Measurements from ENCODE around the gene FAM149B1.
"Not testable (repeated sequence)": the region's sequence is repeated elsewhere in the genome, so short reads cannot be mapped to it uniquely, and the experiment has no call there.

The FAM149B1 gene

DNA sequence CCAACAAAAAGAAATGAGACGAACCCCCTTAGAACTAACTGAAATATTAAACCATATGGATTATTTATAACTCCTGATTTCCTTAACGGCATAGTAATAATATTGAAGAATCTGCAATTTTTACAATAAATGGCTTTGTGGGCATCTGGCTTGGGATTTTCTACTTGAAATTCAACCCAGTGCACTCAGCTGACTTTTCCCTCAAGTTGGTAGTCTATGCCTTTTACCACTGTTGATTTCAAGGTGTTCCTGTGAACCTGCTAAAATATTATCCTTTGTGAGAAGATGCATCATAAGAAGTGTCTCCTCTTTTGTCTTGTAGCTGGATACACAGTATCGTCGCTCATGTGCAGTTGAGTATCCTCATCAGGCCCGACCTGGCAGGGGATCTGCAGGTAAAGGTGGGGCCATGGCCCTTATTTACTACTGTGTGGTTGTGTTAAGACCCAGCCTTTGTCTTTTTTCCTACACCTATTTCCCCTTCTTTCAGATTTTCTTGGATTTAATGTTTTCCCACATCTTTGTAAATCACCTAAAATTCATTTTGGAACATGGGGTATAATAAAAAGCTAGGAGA is 71.2 kb downstream of the FAM149B1 start:
- DNase-seq, result no peak

DNA sequence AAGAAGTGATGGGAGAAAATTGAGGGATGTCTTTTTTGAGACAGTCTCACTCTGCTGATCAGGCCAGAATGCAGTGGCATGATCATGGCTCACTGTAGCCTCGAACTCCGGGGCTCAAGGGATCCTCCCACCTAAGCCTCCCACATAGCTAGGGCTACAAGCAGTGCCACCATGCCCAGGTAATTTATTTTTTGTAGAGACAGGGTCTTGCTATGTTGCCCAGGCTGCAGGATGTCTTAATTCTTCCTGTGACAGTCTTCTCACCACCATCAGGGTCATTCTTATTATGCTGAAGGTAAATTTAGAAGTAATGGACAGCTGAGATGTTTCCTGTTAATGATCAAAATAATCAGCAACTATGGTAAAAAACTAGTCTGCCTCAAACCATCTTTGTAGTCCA is 72.0 kb downstream of the FAM149B1 start:
- DNase-seq, result no peak

DNA sequence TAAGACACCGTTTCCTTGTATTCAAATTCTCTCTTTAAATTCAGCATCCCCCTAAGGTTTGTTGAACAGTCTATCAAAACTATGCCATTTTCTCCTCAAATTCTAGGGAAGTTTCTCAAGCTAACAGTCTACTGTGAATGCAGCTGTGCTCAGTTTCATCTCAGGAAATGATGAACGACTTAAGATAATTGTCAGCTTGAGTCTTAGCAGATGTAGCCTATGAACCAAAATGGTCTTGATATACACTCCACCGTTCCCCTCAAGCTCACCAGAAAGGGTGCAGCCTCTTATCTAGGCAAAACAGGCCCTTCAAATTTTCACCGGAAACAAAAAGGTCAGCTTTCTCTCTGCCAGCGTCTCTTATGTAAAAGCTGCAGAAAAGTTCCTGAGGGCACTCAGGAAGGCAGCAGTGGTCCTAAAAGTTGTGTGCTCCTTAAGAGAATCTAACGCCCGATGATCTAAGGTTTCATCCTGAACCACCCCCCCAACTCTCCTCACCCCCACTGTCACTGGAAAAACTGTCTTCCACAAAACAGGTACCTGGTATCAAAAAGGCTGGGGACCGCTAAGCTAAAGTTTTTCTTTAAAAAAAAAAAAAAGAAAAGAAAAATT is 77.1 kb downstream of the FAM149B1 start:
- DNase-seq, result no peak

DNA sequence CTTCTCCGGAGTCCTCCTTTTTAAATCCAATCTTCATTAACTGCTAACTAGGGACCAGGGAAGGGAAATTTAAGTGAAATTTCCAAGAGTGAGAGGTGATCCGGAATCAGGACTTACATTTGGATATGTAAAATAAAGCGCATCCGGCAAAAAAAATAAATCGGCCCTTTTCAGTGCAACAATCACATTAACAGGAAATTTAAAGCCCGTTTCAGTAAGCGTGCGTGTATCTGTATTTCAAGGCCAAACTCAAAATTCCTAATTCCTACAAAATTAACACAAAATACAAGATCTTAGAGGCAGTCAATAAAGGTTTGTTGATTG is 78.4 kb downstream of the FAM149B1 start:
- no peak for DNase-seq

DNA sequence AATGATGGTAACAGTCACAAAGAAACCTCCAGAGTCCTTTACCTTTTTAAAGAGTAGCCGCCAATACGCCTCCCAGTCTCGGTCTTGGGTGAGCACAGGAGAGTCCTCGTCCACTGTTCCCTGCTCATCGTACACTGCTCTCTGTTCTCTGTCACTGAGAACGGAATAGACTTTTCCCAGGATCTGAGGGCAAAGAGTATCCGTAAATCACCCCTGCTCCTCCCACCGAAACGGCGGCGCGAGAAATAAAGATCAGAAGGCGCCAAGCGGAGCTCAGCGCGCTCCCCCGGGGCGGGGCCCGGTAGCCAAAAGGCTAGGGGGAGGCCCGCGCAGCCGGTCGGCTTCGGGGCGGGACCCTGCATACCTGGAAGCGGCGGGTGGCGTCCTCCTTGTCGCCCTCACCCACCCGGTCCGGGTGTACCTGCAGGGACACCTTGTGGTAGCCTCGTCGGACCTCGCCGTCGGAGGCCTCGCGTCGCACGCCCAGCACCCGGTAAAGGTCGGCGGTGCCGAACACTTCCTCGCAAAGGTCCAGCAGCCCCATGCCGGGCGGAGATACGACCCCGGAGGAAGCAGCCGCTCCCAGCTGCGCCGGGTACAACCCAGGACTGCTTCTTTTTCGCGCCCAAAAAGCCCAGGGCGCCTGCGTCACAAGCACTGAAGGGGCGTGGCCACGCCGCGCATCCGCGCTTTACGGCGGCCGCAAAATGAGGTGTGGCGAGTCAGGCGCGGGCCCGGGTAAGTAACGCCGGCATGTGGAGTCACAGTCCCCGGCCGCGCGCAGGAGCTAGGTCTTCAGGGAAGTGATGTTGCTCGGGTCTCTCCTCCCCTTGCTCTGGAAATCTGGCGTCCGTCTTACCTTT is 79.0 kb downstream of the FAM149B1 start, which contains the start of gene DNAJC9:
DNAJC9 (minus strand) TSS at position 610 of the 863 bp plus-strand sequence; CDS start at position 544, 66 bp downstream.
- peak; percentile 90 for DNase-seq

DNA sequence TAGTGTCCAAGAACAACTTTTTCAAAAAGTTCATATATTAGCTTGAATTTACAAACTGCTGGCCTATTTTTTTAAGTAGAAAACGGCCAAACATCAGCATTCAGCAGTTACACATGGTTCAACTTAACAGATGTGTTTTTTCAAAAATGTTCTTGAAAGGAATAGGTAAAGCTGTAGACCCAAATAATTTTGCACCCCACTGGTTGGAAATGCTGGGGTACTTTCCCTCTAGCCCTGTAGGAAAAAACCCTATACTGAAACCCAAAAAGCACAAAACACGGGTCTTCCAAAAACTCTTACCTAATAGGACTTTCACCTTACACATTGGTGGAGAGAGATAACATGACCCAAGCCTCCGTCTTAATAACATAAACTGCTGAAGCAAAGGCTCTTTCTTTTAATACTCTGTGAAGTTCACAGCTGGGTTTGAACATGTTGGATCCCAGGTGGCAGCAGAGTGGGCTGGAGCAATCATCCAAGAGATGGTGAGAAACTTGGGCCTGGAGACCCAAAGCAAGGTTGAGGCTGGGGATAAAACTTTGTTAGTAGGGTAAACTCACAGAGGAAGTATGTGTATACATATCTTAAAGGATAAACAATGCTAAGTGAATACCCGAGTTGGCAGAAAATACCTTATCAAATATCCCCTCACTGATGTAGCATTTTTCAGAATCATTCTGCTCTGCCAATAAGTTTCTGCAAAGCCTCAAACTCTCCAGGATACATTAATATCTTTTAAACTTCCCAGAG is 79.8 kb downstream of the FAM149B1 start:
- DNase-seq, result no peak

DNA sequence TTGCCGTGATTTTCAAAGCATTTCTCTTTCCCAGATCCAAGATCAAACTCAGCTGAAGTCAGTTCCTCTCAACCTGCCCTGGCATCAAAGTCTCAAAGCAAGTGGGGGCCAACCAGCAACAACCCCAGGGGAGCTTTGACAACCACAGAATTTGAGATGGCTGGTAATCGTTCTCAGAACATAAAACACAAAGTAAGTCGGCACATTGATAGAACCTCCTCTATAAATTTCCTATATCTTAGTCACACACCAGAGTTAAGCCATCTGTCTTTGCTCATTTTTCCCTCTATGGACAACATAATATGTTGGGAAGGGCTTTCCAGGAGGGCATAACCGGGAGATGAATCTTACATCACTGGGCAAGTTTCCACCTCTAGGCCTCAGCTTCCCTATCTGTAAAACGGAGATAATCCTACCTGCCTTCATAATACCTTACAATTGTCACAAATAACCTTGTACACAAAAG is 80.4 kb downstream of the FAM149B1 start:
- no peak for DNase-seq

DNA sequence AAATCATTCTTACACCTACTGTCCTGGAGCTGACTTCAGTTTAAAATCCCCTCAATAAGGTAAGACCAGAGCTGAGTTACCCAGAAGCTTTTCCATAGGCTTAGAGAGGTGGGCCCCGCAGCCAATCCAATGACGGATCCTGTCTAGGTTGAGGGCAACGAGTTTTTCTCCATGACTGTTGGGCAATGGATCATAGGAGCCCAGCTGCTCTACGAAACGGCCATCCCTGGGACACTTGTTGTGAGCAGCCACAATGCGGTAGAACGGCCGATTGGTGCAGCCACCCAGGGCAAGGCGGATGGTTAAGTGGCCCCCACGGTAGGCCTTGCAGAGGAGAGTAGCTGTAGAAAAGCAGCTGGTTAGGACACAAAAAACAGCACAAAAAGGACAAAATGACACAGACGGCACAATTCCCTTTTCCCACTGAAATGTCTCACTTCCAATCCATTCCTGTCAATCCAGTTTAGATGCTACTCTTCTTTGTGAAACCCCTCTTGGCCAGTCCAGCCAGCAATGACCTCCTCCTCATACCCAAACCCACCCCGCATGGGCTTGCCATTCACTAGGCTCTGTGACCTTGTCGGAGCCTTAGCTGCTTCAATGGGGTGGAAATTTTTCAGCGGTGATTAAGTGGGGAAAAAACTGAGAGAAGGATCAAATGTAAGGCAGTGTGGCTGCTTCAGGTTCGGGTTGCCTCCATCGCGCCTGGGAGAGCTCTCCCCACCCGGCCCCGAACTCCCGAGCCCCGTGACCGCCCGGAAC is 83.9 kb downstream of the FAM149B1 start:
- no peak for DNase-seq

DNA sequence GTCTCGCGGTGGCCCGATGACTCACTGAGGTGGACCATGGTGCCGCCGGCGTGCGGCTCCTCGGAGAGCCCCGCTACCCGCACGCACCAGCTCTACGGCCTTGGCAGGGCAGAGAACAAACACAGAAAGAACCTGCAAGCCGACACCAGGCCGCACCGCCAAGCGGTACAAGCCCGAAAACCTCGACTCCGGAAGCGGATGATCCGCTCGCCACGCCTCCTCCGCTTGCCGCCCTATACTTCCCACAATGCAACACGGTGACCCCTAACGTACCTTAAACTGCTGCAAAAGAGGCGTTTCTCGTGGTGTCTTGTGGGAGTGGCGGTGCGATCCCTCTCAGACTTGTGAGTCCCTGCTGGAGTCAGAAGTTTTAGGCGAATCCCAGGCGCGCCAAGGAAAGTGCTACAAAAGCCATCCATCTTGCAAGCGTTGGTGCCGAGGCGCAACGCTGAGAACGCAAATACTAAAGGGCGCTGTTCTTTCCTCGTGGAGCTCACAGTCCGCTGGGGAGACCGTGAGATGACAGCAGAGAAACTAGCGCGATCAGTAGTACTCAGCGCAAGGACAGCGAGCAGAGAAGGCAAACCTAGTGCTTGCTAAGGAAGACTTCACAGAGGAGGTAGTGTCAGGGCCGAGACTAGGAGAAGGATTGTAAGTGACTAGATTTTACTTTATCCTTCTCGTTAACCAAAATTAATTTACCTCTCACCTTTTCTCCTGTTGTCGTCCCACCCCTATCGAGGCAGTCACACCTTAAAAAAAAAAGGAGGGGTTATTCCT is 84.7 kb downstream of the FAM149B1 start, which contains the start of gene MRPS16:
MRPS16 (minus strand) TSS at position 200 of the 780 bp plus-strand sequence; CDS start at position 38, 162 bp downstream.
- DNase-seq, result peak; percentile 83

DNA sequence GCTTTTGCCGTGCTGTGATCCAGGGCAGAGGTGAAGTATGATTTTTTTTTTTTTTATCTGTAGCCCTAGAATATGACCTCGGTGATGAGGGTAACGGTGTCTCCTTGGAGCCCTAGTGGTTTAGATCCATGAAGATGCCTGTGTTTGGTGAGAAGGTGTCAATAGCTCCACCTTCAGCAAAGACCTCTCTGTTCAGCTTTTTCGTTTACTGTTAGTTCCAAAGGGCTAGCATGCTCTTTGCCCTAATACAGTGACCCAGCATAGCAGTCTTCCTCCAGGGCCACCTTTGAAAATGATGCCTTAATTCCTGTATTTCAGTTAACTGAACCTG is 85.3 kb downstream of the FAM149B1 start:
- no peak for DNase-seq

DNA sequence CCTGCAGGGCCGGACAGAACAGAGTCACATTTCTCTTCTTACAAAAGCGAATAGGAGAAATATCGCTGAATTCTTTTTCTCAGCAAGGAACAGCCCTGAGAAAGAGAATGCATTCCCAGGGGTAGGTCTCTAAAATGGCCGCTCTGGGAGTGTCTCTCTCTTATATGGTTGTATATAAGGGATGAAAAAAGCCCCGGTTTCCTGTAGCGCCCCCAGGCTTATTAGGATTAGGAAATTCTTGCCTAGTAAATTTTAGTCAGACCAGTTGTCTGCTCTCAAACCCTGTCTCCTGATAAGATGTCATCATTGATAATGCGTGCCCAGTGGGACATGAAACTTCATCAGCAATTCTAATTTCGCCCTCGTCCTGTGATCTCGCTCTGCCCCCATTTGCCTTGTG is 90.7 kb downstream of the FAM149B1 start:
- DNase-seq, result not testable (repeated sequence)

DNA sequence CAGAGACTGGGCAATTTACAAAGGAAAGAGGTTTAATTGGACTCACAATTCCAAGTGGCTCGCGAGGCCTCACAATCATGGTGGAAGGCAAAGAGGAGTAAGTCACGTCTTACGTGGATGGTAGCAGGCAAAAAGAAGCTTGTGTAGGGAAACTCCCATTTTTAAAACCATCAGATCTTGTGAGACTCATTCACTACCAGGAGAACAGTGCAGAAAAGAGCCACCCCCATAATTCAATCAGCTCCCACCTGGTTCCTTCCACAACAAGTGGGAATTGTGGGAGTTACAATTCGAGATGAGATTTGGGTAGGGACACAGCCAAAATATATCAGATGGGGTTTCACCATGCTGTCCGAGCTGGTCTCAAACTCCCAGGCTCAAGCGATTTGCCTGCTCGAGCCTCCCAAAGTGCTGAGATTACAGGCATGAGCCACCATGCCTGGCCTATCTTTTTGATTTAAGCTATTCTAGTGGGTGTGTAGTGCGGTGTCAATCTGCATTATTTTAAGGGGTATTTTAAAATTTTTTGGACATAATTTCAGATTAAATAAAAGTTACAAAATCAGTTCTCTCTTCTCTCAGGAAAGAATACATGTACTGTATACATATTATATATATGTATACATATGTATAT is 93.6 kb downstream of the FAM149B1 start:
- DNase-seq, result no peak

DNA sequence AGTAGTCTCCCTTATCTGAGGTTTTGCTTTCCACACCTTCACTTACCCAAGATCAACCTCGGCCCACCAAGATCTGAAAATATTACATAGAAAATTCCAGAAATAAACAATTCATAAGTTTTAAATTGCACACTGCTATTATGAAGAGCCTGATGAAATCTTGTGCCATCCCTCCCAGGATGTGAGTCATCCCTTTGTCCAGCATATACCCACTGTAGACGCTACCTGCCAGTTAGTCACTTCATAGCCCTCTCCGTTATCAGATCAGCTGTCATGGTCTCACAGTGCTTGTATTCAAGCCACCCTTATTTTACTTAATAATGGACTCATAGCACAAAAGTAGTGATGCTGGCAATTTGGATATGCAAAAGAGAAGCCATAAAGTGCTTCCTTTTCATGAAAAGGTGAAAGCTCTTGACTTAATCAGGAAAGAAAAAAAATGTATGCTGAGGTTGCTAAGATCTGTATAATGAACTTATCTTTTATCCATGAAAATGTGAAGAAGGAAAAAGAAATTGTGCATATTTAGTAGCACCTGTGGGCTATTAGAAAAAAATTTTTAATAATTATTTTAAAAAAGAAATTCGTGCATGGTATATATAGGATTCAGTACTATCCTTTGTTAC is 94.3 kb downstream of the FAM149B1 start:
- no peak for DNase-seq

DNA sequence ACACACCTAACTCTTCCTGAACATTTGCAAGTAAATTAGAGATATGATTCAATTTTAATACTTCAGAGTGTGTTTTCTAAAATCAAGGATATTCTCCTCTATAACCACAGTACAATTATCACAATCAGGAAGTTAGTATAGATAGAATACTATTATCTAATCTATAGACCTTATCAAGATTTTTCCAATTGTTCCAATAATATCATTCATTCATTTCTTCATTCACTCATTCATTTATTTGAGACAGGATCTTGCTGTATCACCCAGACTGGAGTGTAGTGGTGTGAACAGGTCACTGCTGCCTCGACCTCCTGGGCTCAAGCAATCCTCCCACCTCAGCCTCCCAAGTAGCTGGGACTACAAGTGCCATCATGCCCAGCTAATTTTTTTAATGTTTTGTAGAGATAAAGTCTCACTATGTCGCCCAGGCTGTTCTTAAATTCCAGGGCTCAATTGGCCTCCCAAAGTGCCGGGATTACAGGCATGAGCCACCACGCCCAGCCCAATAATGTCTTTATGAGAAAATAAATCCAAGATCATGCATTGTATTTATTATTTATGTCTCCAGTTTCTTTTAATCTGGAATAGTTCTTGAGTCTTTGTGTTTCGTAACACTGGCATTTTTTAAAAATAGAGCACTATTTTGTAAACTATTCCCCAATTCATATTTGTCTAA is 95.1 kb downstream of the FAM149B1 start:
- no peak for DNase-seq

DNA sequence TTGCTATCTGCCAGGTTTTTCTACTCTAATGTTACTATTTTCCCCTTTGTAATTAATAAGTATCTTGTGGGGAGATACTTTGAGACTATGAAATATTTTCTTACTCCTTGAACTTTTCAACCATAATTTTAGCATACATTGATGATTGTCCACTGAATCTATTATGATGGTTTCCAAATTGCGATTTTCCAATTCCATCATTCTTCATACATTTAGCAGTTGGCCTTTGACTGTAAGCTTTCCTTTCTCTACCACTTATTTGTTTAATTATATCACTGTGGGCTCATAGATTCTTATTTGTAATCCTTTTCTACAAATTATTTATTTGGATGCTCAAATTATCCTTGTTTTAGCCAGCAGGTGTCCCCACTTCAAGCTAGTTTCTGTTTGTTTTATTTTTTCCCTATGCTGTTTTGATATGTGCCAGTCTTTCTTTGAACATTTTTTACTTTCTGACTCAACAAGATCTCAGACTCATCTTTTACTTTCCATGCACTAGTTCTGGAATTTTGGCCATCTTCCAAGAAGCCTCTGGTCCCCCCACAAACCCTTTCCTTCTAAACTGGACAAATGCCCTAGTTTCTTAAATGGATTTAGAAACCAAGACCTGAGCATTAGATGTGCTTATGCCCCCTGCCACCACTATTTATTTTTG is 95.9 kb downstream of the FAM149B1 start:
- no peak for DNase-seq

DNA sequence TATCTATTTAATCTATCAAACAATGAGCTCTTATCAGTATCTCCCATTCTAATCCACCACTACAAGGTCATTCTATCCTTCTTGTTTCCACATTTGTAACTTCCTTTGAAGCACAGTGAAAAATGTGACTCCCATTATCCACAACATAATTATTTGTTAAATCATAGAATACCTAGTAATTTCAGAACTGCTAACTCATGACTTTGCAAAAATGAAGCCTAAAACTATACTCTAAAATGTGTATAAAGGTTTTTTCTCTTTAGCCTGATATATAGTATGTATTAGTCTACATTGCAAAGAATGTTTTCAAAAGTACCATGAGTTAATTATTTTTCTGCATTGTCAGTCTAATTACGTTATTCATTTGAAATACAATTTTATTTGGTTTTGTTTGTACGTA is 96.5 kb downstream of the FAM149B1 start:
- DNase-seq, result no peak

DNA sequence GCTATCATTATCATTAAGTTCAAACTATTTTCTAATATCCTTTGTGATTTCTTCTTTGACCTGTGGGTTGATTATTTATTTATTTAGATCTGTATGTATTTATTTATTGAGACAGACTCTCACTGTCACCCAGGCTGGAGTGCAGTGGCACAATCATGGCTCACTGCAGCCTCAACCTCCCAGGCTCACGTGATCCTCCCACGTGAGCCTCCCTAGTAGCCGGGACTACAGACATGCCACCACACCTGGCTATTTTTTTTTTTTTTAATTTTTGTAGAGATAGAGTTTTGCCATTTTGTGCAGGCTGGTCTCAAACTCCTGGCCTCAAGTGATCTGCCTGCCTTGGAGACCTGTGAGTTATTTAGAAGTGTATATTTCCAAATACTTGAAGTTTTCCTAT is 113.2 kb downstream of the FAM149B1 start:
- no peak for DNase-seq

DNA sequence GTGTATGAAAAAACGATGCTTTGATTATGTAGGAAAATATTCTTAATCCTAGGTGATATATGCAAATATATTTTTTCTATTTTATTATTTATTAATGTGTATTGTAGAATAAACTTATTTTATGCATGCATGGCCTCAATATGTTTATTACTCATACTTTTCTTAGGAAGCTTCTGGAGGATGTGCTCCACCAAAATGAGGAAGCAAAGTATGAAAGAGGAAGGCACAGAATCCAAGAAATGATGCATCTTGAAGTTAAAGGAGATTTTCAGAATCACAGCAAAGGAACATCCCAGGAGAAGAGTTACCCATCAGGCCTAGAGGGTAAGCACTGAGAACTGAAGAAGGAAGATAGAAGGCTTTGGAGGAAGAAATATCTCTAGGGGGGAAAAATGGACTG is 119.5 kb downstream of the FAM149B1 start:
- no peak for DNase-seq

DNA sequence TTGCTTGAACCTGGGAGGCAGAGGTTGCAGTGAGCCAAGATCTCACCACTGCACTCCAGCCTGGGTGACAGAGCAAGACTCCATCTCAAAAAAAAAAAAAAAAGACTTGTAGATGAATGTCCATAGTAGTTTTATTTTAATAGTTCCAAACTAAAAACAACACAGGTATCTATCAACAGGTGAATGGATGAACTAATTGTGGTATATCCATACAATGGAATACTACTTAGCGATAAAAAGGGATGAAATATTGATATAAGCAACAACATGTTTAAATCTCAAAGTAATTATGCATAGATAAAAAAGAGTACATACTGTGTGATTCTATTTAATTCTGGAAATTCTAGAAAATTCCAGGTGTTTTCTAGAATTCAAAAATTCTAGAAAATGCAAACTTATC is 122.0 kb downstream of the FAM149B1 start:
- DNase-seq, result no peak

DNA sequence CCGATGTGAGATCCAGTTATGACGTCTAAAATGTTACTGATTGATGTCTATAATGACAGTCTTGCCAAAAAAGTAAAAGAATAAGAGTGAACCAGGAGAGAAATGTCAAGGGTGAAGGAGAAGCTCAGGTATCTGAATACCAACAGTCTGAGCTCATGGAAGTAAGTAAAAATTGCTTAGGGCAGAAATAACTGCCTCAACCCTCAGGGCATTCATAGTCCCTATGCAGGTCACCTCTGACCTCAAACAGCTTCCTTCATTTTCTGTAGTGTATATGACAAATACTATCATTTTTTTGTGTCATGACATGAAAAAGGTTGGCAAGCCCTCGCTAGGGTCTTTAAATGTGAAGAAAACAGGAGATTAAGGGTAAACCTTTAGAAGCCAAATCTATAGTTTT is 125.5 kb downstream of the FAM149B1 start:
- DNase-seq, result no peak
